Skeletal muscle satellite cell (primary cell): ENCODE measurements around the gene SRRM5. TPM values are rescaled to one million over a fixed set of nuclear protein-coding genes. Genes with fewer than 3 reads are reported as not detected.

ENCODE experiments used
- H3K27me3 ChIP-seq: 2 replicates; pipeline ENCODE4 v1.7.0; 2013; ENCODE audit warnings: low read length; ENCODE audit not compliant: control insufficient read depth, insufficient read depth
- H3K36me3 ChIP-seq: 2 replicates; pipeline ENCODE4 v1.7.0; 2013; ENCODE audit warnings: mild to moderate bottlenecking, control low read depth, low read length; ENCODE audit not compliant: insufficient read depth
- H3K4me1 ChIP-seq: 2 replicates; pipeline ENCODE4 v1.7.0; 2013; ENCODE audit warnings: low read length; ENCODE audit not compliant: control insufficient read depth, insufficient read depth
- H3K4me2 ChIP-seq: 2 replicates; pipeline ENCODE4 v1.7.0; 2013; ENCODE audit warnings: mild to moderate bottlenecking, low read length
- H3K4me3 ChIP-seq: 2 replicates; pipeline ENCODE4 v1.7.0; 2013; ENCODE audit warnings: low read length
- H3K9ac ChIP-seq: 2 replicates; pipeline ENCODE4 v1.7.0; 2013; ENCODE audit warnings: mild to moderate bottlenecking, low read depth, low read length, moderate library complexity
- H3K9me3 ChIP-seq: replicated peaks from 2 replicates; pipeline ENCODE4 v1.7.0; 2013; ENCODE audit warnings: mild to moderate bottlenecking, control low read depth, low read length
- total RNA-seq: library from RNA; depleted of rRNA; stranded (reverse); fragments of >200 nt; gene quantifications from 2 replicates; pipeline ENCODE4 v1.2.3, GENCODE V29; 2012; rRNA removed

SRRM5 gene, protein sequence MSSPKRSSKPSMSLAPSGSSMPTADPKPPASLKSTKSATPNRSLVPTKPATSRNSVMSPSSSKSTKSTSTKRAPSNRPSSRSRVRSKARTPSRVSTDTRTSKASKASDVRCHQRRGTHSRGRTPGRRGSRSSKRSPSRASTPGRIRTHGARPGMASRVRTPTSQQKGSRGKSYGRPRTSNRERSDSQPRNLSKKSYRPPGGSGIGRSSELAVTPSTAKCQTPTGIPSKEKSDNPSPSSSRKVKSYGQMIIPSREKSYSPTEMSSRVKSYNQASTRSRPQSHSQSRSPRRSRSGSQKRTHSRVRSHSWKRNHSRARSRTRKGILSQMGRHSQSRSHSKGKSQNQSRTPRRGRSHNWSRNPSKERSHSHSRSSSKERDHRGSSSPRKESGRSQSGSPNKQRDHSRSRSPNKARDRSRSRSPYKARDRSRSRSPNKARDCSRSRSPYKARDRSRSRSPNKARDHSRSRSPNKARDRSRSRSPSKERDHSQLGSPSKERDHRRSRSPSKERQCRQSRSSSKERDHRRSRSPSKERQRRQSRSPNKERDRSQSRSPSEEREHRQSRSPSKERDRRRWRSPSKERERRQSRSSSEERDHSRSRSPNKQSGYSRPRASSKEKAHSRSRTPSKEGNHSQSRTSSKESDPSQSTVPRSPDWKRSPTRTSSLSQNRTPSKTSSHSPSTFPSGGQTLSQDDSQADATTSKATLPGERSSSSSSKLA
- total RNA-seq = not detected in 2 replicates

DNA sequence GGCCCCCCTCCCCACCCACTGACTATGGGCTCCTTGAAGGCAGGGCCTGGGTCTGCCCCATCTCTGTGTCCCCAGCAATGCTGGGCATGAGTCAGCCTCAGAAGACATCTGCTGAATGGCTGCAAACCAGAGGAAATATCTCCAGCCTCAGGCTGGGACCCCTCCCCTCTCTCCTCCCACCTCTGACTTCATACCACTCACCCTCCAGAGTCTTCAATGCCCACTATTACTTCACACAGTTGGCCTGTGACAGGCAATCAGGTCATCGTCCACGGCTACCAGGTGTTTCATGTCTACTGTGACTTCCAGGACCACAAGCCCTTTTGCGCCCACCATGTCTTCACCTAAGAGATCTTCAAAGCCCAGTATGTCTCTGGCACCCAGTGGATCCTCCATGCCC, at the start of gene SRRM5:
Gene SRRM5 (plus strand): TSS at position 301 of the 400 bp plus-strand sequence. CDS start 34 bp downstream, at position 335.
- Histone ChIP-seq H3K4me1 (no peaks in the 10 kb centered on the region), H3K9me3 (no peaks in the 10 kb centered on the region), H3K9ac (no peak within 1 kb of the TSS), H3K27me3 (no peaks in the 10 kb centered on the region), H3K4me3 (no peak within 1 kb of the TSS), H3K4me2 (no peak within 1 kb of the TSS), H3K36me3 (peaks cover 26% of the 10 kb centered on the region)

DNA sequence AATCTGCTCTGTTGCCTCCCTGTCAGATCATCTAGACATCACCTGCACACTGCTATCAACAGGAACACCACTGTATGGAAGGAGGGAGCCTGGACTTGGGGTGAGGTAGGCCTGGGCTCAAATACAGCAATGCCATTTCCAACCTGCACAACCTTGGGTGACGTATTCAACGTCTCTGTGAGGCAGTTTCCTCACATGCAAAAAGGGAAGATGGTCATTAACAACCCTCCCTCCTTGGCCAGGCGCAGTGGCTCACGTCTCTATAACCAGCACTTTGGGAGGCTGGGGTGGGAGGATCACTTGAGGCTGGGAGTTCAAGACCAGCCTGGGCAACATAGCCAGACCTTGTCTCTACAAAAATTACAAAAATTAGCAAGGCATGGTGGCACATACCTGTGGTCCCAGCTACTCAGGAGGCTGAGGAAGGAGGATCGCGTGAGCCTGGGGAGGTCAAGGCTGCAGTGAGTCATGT, 49.6 kb upstream of the SRRM5 start:
- Histone ChIP-seq H3K9ac (no peak overlapping the region), H3K4me1 (peaks cover 29% of the 10 kb centered on the region), H3K36me3 (peaks cover 7% of the 10 kb centered on the region), H3K4me3 (no peak overlapping the region), H3K27me3 (no peaks in the 10 kb centered on the region), H3K9me3 (no peaks in the 10 kb centered on the region), H3K4me2 (no peak overlapping the region)

DNA sequence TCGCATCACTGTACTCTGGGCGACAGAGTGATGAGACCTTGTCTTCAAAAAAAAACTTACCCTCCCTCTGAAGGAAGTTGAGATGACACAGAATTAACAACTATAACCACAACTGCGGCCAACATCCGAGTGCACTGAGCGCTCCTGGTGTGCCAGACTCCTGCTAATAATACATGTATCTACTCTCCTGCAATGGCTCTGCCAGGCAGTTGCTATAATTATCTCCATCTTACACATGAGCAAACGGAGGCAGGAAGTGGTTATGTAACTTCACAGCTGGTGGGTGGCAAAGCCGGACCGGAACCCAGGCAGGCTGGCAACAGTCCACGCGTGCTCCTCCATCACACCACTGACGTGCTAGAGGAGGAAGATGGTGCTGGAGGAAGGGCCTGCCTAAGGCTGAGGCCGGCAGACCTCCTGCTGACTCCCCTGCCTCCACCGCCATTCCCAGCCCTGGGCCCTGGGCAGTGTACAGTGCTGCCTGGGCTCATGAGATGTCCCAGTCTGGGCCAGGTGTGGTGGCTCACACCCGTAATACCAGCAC, 49.1 kb upstream of the SRRM5 start:
- peak overlapping the region; percentile 51 for H3K4me2 ChIP-seq
- H3K4me3 ChIP-seq = peak overlapping the region; percentile 38
- H3K36me3 ChIP-seq = peaks cover 7% of the 10 kb centered on the region
- peaks cover 29% of the 10 kb centered on the region for H3K4me1 ChIP-seq
- H3K27me3 ChIP-seq = no peaks in the 10 kb centered on the region
- no peaks in the 10 kb centered on the region for H3K9me3 ChIP-seq
- peak overlapping the region; percentile 58 for H3K9ac ChIP-seq

DNA sequence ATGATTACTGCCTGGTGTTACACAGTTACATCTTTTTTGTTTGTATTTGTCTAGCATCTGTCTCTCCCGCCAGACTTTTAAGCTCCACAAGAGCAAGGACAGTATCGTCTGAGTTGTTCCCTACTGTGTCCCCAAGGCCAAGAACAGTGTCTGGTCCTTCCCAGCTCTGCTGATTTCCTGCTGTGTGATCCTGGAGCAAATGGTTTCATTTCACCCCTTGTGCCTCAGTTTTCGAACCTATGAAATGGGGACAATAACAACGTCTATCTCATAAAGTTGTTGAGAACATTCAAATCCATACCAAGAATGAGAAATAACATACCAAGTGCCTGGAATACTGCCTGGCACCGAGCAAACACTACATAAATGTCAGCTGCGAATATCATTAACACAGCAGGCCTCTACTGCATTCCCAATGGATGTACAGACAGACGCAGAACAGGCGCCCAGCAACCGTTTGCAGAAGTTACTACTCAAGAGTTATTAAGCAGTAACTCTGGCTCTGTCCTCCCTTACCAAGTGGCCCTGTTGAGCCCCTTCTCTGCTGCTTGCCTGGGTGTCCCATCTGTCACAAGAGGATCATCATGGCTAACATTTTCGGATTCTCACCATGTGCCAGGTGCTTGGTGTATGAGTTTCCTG, 48.0 kb upstream of the SRRM5 start:
- H3K27me3 ChIP-seq = no peaks in the 10 kb centered on the region
- H3K4me1 ChIP-seq = peaks cover 29% of the 10 kb centered on the region
- no peak overlapping the region for H3K4me3 ChIP-seq
- H3K36me3 ChIP-seq = peaks cover 7% of the 10 kb centered on the region
- no peak overlapping the region for H3K9ac ChIP-seq
- no peaks in the 10 kb centered on the region for H3K9me3 ChIP-seq
- no peak overlapping the region for H3K4me2 ChIP-seq

DNA sequence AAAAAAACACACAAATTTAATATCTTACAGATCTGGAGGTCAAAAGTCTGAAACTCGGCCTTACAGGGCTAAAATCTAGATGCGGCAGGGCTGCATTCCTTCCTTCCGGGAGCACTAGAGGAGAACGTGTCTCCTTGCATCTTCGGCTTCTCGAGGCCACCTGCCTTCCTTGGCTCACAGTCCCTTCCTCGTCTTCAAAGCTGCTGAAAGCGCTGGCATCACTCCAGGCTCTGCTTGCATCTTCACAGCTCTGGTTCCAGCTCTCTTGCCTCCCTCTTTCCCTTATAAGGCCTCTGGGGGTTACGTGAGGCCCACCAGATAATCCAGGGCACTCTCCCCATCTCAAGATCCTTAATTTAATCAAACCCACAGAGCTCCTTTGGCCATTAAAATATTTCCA, 47.1 kb upstream of the SRRM5 start:
- peaks cover 7% of the 10 kb centered on the region for H3K36me3 ChIP-seq
- no peaks in the 10 kb centered on the region for H3K27me3 ChIP-seq
- H3K9me3 ChIP-seq = no peaks in the 10 kb centered on the region
- H3K4me2 ChIP-seq = no peak overlapping the region
- peaks cover 29% of the 10 kb centered on the region for H3K4me1 ChIP-seq
- H3K9ac ChIP-seq = no peak overlapping the region
- H3K4me3 ChIP-seq = no peak overlapping the region

DNA sequence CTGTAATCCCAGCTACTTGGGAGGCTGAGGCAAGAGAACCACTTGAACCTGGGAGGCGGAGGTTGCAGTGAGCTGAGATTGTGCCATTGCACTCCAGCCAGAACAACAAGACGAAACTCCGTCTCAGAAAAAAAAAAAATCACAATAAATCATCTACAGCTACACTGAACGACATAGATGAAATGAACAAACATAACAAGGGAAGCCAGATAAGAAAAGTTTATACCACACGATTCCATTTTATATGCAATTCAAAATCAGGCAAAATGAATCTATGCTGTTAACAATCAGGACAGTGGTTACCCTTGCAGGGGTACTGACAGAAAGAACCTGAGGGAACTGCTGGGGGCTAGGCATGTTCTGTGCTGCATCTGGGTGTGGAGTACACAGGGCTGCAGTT, 42.2 kb upstream of the SRRM5 start:
- Histone ChIP-seq H3K4me2 (no peak overlapping the region), H3K36me3 (peaks cover 5% of the 10 kb centered on the region), H3K4me1 (peaks cover 4% of the 10 kb centered on the region), H3K27me3 (no peaks in the 10 kb centered on the region), H3K9me3 (no peaks in the 10 kb centered on the region), H3K4me3 (no peak overlapping the region), H3K9ac (no peak overlapping the region)

DNA sequence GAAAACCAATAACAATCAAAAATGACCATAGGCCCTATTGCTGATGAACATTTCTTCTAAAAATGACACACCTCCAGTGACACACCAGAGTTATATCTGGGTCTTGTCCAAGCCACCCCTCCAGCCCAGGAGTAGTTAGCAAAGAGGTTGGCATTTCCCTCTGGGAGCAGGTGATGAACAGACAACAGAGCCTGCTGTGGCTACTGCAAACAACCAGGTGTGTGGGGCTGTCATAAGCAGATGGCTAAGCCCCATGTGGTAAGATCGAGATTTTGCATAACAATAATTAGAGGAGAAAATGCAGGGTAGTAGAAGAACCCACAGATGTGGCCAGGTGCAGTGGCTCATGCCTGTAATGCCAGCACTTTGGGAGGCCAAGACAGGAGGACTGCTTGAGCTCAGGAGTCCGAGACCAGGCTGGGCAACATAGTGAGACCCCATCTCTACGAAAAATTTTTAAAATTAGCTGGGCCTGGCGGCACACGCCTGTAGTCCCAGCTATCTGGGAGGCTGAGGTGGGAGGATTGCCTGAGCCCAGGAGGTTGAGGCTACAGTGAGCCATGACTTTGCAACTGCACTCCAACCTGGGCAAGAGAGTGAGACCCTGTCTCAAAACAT, 41.6 kb upstream of the SRRM5 start:
- peaks cover 5% of the 10 kb centered on the region for H3K4me1 ChIP-seq
- no peaks in the 10 kb centered on the region for H3K9me3 ChIP-seq
- no peaks in the 10 kb centered on the region for H3K27me3 ChIP-seq
- H3K9ac ChIP-seq = no peak overlapping the region
- H3K4me3 ChIP-seq = no peak overlapping the region
- H3K36me3 ChIP-seq = peaks cover 5% of the 10 kb centered on the region
- no peak overlapping the region for H3K4me2 ChIP-seq

DNA sequence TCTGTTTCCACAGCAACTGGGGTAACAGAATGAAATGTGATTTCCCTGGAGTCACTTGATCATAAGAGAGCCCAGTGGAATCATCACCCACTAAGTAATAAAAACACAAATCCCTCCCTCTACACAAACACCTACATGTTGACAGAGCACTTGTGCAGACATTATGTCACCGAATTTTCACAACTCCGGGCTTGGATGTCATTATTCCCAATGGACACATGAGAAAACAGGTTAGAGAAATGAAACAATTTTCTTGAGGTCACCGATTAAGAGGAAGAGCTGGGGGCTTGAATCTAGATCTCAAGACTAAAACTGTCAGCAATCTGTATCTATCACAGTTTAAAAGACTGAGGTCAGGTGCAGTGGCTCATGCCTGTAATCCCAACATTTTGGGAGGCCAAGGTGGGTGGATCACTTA, 39.7 kb upstream of the SRRM5 start:
- Histone ChIP-seq H3K9ac (no peak overlapping the region), H3K27me3 (no peaks in the 10 kb centered on the region), H3K9me3 (no peaks in the 10 kb centered on the region), H3K4me3 (no peak overlapping the region), H3K4me1 (peaks cover 5% of the 10 kb centered on the region), H3K36me3 (peaks cover 5% of the 10 kb centered on the region), H3K4me2 (no peak overlapping the region)

DNA sequence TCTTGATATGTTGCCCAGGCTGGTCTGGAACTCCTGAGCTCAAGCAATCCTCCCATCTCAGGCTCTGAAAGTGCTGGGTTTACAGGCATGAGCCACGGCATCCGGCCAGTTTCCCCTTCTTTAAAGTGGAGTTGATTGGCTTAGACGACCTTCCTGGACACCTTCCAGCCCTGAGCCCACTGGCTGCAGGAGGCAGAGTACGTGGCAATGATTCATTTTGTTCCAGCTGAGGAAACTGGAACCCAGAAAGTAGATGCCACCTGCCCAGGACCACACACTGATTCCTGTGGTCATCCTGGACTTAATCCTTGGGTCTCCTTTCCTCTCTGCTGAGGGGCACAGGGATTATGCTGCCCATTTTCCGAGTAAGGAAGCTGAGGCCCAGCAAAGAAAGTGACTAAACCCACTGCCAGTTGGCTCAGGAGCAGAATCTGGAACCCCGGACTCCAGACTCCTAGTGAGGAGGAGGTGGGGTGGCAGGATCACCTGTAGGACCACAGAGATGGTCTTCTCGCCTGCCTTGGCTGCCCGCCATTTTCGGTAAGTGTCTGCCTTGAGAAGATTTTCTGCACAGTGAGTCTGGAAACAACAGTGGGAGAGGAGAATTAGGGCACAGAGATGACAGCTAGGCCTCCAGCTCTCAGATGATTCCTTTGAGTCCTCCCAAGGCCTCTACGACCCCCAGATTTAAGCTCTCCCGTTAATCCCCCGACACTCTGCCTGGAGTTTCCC, 37.3 kb upstream of the SRRM5 start:
- Histone ChIP-seq H3K4me3 (peak overlapping the region; percentile 92), H3K27me3 (peaks cover 7% of the 10 kb centered on the region), H3K4me1 (peaks cover 5% of the 10 kb centered on the region), H3K9me3 (no peaks in the 10 kb centered on the region), H3K36me3 (peaks cover 5% of the 10 kb centered on the region), H3K9ac (peak overlapping the region; percentile 96), H3K4me2 (peak overlapping the region; percentile 89)

DNA sequence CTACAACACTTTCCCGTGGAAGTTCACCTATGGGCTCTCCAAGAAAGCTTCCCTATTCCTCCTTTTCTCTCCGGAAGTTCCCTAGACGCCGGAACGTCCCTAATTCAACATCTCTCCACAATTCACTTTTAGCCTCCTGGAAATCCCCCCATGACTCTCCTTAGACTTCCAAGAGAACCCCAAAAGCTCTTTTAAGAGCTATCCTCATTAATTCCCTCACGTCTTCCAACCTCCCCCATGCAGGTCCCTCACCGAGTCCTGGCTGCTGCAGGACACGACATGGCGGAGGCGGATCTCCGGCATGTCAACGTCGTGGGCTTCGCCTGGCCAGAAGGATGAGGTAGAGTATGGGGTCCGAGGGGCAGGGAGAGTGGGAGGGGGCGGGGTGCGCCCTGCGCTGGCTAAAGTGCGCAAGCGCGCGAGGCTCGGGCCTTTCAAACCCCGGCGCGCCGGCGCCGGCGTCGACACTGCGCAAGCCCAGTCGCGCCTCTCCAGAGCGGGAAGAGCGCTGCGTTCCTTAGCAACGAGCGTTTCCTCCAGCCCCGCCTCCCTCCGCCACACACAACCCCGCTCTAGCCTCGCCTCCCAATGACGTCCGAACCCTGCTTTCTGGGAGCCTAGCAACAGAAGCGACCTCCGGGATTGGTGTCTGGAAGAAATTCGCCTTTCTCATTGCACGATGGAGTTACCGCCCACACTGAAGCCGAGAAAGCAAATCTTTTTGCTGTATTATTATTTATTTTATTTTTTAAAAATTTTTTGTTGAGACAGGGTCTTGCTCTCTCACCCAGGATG, 36.5 kb upstream of the SRRM5 start, which contains the start of the genes PINLYP and XRCC1:
Gene PINLYP (plus strand): TSS at position 646 of the 795 bp plus-strand sequence. CDS start 1,391 bp downstream, outside the sequence.
Gene XRCC1 (minus strand): TSS at position 372 of the 795 bp plus-strand sequence. CDS start 69 bp downstream, at position 303.
- Histone ChIP-seq H3K9me3 (no peaks in the 10 kb centered on the region), H3K27me3 (peaks cover 7% of the 10 kb centered on the region), H3K4me3 (peak within 1 kb of the TSS; percentile 92), H3K36me3 (peaks cover 5% of the 10 kb centered on the region), H3K9ac (peak within 1 kb of the TSS; percentile 96), H3K4me2 (peak within 1 kb of the TSS; percentile 89), H3K4me1 (peaks cover 5% of the 10 kb centered on the region)
